GM21360 (cell line): Measurements from ENCODE around the gene C2orf81.
"Not testable (repeated sequence)": the region's sequence is repeated elsewhere in the genome, so short reads cannot be mapped to it uniquely, and the experiment has no call there.

Experiments used
- ATAC-seq: cut with Tn5 transposase; IDR thresholded peaks from one replicate; pipeline ENCODE4 v1.9.1; 2021; ENCODE audit warnings: mild to moderate bottlenecking, moderate library complexity; ENCODE audit not compliant: unreplicated experiment

Gene C2orf81

GRCh38 chr2:74444498-74445318 lies 23.3 kb upstream of the C2orf81 start:
- ATAC-seq: no peak

- not testable (repeated sequence) for ATAC-seq
These were observed 21.3 kb upstream of the C2orf81 start for GRCh38 chr2:74442483-74443297.

GRCh38 chr2:74441690-74442482 lies 20.5 kb upstream of the C2orf81 start, which contains the start of gene RTKN:
Gene RTKN (minus strand): TSS chr2:74441937. CDS start chr2:74441816, 121 bp downstream.
- ATAC-seq: no peak

GRCh38 chr2:74441170-74441689 lies 19.8 kb upstream of the C2orf81 start:
- ATAC-seq: no peak

GRCh38 chr2:74440378-74441169 lies 19.2 kb upstream of the C2orf81 start:
- peak; percentile 80 for ATAC-seq

GRCh38 chr2:74439803-74440377 lies 18.5 kb upstream of the C2orf81 start:
- ATAC-seq: no peak

GRCh38 chr2:74439373-74439772 lies 18.0 kb upstream of the C2orf81 start:
- no peak for ATAC-seq

- ATAC-seq: no peak
These were observed 16.8 kb upstream of the C2orf81 start for GRCh38 chr2:74438248-74438647.

GRCh38 chr2:74436848-74437695 lies 15.7 kb upstream of the C2orf81 start:
- no peak for ATAC-seq

GRCh38 chr2:74436111-74436805 lies 14.8 kb upstream of the C2orf81 start:
- no peak for ATAC-seq

GRCh38 chr2:74430502-74430901 lies 9.1 kb upstream of the C2orf81 start:
- ATAC-seq: no peak

- ATAC-seq: no peak
These were observed 8.3 kb upstream of the C2orf81 start for GRCh38 chr2:74429487-74430451.

GRCh38 chr2:74428675-74429074 lies 7.3 kb upstream of the C2orf81 start:
- no peak for ATAC-seq

GRCh38 chr2:74427551-74427950 lies 6.1 kb upstream of the C2orf81 start:
- no peak for ATAC-seq

GRCh38 chr2:74426181-74426758 lies 4.9 kb upstream of the C2orf81 start:
- no peak for ATAC-seq

GRCh38 chr2:74425523-74425922 lies 4.1 kb upstream of the C2orf81 start:
- ATAC-seq: no peak

- ATAC-seq: no peak
These were observed 3.6 kb upstream of the C2orf81 start for GRCh38 chr2:74424995-74425406.
